GM12878 (cell line): ENCODE data around the gene DISP3.

Experiments
- KDM1A ChIP-seq: fragments of 200-600 bp; sonication (generic); IDR thresholded peaks from 2 replicates; pipeline ENCODE4 v1.6.1; 2016; ENCODE audit warnings: borderline replicate concordance
- MLLT1 ChIP-seq: fragments of 450-650 bp; IDR thresholded peaks from 2 replicates; pipeline ENCODE4 v1.6.1; 2016; ENCODE audit warnings: mild to moderate bottlenecking
- RCOR1 ChIP-seq: conservative IDR thresholded peaks from 2 replicates; pipeline ENCODE4 v1.6.1; 2012; ENCODE audit warnings: low read depth, low read length, improper control_type of control experiment
- SIX5 ChIP-seq: IDR thresholded peaks from 2 replicates; pipeline ENCODE4 v1.6.1; 2011; ENCODE audit warnings: mild to moderate bottlenecking, low read depth, low read length, moderate library complexity; ENCODE audit not compliant: severe bottlenecking
- SP1 ChIP-seq: IDR thresholded peaks from one replicate; pipeline ENCODE4 v1.6.1; 2011; ENCODE audit warnings: low read depth, low read length
- SRF ChIP-seq, 2 experiments: IDR thresholded peaks; 2 replicates each; pipeline ENCODE4 v1.6.1; 2011; ENCODE audit warnings: low read depth in 2 of 2, low read length in 2 of 2, mild to moderate bottlenecking in 1 of 2, moderate library complexity in 1 of 2
- YY1 ChIP-seq: IDR thresholded peaks from 2 replicates; pipeline ENCODE4 v1.6.1; 2011; ENCODE audit warnings: low read depth, mild to moderate bottlenecking, low read length
- TF ChIP-seq, protein P1 (sequence below): fragments of 450-650 bp; IDR thresholded peaks from 2 replicates; pipeline ENCODE4 v1.6.1; 2017; ENCODE audit warnings: mild to moderate bottlenecking

DNA sequence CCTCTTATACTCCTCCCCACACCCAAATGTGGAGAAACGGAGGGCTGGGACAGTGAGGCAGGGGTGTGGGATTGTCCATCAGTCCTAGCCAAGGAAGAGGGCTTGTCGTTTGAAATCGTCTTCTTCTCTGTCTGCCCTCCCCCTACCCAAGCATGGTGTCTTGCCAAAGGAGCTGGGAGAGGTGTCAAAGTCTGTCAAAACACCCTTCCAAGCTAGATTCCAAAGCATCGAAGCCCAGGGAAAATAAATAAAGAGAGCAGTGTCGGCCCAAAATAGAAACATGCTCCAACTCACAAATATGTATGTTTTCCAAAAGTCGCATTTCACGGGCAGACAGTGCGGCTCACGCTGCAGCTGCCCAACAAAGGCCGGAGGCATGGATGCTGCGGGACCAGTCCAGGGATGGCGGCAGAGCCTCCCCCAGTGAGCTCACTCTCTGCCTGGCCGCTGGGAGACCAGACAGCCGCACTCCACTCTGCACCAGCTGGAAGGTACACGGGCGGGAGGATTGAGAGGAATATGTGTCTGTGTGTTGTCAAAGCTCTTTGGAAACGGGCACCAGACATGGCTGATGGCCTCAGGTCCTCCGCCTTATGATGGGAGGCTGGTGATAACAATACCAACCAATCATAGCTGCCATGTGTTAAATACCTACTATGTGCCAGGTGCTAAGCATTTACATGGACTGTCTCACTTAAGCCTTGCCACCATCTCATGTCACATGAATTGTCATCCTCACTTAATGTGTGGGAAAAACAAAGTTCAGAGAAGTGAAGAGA is 3.9 kb downstream of the DISP3 start:
- TF ChIP-seq MLLT1 (no peak), RCOR1 (no peak), SP1 (no peak), YY1 (no peak), SRF (IDR thresholded peaks at IDR 0.05; ENCODE audit: low read depth in 2 of 2, low read length in 2 of 2) (no peak), SIX5 (no peak), KDM1A (no peak)
- TF ChIP-seq, protein P1, sequence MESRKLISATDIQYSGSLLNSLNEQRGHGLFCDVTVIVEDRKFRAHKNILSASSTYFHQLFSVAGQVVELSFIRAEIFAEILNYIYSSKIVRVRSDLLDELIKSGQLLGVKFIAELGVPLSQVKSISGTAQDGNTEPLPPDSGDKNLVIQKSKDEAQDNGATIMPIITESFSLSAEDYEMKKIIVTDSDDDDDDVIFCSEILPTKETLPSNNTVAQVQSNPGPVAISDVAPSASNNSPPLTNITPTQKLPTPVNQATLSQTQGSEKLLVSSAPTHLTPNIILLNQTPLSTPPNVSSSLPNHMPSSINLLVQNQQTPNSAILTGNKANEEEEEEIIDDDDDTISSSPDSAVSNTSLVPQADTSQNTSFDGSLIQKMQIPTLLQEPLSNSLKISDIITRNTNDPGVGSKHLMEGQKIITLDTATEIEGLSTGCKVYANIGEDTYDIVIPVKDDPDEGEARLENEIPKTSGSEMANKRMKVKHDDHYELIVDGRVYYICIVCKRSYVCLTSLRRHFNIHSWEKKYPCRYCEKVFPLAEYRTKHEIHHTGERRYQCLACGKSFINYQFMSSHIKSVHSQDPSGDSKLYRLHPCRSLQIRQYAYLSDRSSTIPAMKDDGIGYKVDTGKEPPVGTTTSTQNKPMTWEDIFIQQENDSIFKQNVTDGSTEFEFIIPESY, result no peak
